Amygdala (tissue), 56 donors: ENCODE measurements around the gene EIF4G2.

Experiments
- DNase-seq, 56 donors: peaks; one replicate each; lab custom pipeline; 2025; lab: John Stamatoyannopoulos, UW

The EIF4G2 gene

GRCh38 chr11:10778217-10778970, 30.3 kb downstream of the EIF4G2 start:
- DNase-seq = peak in 1 of 56 donors; percentile 6

- DNase-seq = no peak
Measured at GRCh38 chr11:10777806-10778205, 30.9 kb downstream of the EIF4G2 start.

- no peak for DNase-seq
Measured at GRCh38 chr11:10777393-10777793, 31.3 kb downstream of the EIF4G2 start.

GRCh38 chr11:10774811-10775210, 33.9 kb downstream of the EIF4G2 start:
- no peak for DNase-seq

GRCh38 chr11:10771457-10771856, 37.3 kb downstream of the EIF4G2 start:
- DNase-seq = no peak

GRCh38 chr11:10770626-10771254, 38.0 kb downstream of the EIF4G2 start:
- peak in 20 of 56 donors; percentile 2 to 65 (median 15) for DNase-seq

GRCh38 chr11:10764412-10764811, 44.3 kb downstream of the EIF4G2 start:
- DNase-seq = no peak

GRCh38 chr11:10763766-10764165, 45.0 kb downstream of the EIF4G2 start:
- DNase-seq = no peak

GRCh38 chr11:10762913-10763421, 45.8 kb downstream of the EIF4G2 start:
- DNase-seq = no peak

GRCh38 chr11:10762185-10762584, 46.5 kb downstream of the EIF4G2 start:
- no peak for DNase-seq

- no peak for DNase-seq
Measured at GRCh38 chr11:10761085-10761698, 47.5 kb downstream of the EIF4G2 start.

- no peak for DNase-seq
Measured at GRCh38 chr11:10758957-10759356, 49.8 kb downstream of the EIF4G2 start.

- DNase-seq = no peak
Measured at GRCh38 chr11:10752486-10752885, 56.2 kb downstream of the EIF4G2 start.

GRCh38 chr11:10752061-10752460, 56.7 kb downstream of the EIF4G2 start:
- no peak for DNase-seq

- DNase-seq = peak in 1 of 56 donors; percentile 52
Measured at GRCh38 chr11:10751581-10751940, 57.2 kb downstream of the EIF4G2 start.

- DNase-seq = peak; percentile 70 to 98 (median 90)
Measured at GRCh38 chr11:10750838-10751580, 57.7 kb downstream of the EIF4G2 start, which contains the start of gene CTR9. CTR9 (plus strand) TSS chr11:10751246; CDS start chr11:10751413, 167 bp downstream.

- DNase-seq = no peak
Measured at GRCh38 chr11:10749476-10749875, 59.2 kb downstream of the EIF4G2 start.

- no peak for DNase-seq
Measured at GRCh38 chr11:10747733-10748132, 61.0 kb downstream of the EIF4G2 start.
